Stimulated activated CD4-positive, alpha-beta T cell treated with anti-CD3 and anti-CD28 coated beads, Interleukin-4, amount 100 ng/mL, for 1 hour (primary cell): Measurements from ENCODE around the gene MT1X.

Source experiments
- DNase-seq: peaks from one replicate; pipeline ENCODE4 v3.0.0-alpha.2; 2020

Gene MT1X

GRCh38 chr16:56681939-56682702, at the start of gene MT1X:
Gene MT1X, plus strand, starts transcription at chr16:56682470. Its CDS starts 71 bp downstream, at chr16:56682541.
- peak; percentile 92 for DNase-seq

- DNase-seq = no peak
Observed at GRCh38 chr16:56632848-56633365, 49.4 kb upstream of the MT1X start.

DNA sequence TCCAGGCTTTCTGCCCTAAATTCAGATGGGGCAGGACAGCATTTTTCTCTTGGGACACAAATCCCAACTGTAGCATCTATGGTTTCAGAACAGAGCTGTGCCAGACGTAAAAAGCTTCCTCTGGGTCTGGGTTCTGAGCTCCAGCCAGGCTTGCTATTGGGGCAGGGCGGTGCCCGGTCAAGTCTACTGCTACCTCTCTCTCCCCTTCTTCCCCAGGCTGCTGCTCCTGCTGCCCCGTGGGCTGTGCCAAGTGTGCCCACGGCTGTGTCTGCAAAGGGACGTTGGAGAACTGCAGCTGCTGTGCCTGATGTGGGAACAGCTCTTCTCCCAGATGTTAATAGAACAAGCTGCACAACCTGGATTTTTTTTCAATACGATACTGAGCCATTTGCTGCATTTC, 48.7 kb upstream of the MT1X start:
- DNase-seq = no peak

- no peak for DNase-seq
Observed at GRCh38 chr16:56634715-56635440, 47.4 kb upstream of the MT1X start.

DNA sequence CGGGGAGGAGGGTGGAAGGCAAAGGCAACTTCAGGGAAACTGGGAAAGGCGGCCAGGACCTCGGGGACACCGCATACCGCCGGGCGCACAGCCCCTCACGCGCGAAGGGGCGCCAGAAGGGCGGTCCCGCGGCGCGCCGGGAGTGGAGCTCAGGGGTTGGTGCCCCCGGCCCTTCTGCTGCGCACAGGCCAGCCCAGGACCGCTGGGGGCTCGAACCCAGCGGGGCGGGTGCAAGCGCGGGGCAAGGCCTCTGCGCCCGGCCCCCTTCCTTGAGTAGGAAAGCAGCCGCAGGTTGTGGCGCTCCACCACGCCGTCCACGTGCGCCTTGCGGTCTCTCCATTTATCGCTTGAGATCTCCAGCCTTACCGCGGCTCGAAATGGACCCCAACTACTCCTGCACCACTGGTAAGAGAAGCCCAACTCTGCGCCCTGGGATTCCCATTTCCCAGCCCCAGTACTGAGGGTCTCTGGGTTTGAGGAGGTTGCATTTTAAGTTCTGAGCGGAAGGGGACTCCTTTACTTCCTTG, 46.8 kb upstream of the MT1X start:
- no peak for DNase-seq

DNA sequence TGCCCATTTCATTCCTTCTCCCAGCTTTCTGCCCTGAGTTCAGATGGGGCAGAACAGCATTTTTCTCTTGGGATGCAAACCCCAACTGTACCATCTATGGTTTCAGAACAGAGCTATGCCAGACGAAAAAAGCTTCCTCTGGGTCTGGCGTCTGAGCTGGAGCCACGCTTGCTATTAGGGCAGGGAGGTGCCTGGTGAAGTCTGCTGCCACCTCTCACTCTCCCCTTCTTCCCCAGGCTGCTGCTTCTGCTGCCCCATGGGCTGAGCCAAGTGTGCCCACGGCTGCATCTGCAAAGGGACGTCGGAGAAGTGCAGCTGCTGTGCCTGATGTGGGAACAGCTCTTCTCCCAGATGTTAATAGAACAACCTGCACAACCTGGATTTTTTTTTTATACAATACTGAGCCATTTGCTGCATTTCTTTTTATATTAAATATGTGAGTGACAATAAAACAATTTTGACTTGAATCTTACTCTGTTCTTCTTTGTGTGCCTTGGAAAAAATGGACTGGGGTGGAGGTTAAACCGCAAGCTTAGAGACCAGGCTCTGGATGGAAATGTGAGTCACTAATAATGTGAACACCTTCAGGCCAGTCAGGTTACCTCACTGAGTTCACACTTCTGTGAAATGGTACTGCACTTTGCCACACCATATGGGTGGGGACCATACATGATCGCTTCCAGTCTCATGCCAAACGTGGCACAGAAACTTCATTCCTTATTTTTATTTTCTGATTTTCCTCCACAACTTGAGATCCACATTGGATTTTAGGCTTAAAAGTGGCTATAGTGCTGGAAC, 45.5 kb upstream of the MT1X start:
- no peak for DNase-seq

GRCh38 chr16:56637814-56638750, 44.2 kb upstream of the MT1X start, which contains the start of gene MT1A:
Gene MT1A, plus strand, starts transcription at chr16:56638666. Its CDS starts 73 bp downstream, at chr16:56638739.
- no peak for DNase-seq

GRCh38 chr16:56639045-56639444, 43.2 kb upstream of the MT1X start:
- DNase-seq = no peak

DNA sequence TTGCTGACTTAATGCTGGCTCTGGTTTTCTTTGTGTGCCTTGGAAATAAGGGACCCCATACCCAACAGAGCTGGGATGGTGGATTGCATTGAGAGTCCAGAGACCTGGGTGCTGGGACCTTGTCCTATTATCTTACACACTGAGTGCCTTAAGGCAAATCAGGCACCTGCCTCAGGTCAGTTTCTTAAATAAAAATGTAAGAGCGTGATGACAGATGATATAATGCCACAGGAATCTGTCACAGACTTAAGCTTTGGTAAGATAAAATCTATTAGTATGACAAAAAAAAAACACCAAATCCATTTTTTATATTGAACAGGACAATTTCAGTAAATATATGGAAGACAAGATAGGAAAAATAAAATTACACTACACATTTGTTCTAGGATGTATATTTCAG, 42.2 kb upstream of the MT1X start:
- DNase-seq = no peak

- no peak for DNase-seq
Observed at GRCh38 chr16:56641166-56641565, 41.1 kb upstream of the MT1X start.

GRCh38 chr16:56643080-56643778, 39.0 kb upstream of the MT1X start:
- DNase-seq = peak; percentile 76

DNA sequence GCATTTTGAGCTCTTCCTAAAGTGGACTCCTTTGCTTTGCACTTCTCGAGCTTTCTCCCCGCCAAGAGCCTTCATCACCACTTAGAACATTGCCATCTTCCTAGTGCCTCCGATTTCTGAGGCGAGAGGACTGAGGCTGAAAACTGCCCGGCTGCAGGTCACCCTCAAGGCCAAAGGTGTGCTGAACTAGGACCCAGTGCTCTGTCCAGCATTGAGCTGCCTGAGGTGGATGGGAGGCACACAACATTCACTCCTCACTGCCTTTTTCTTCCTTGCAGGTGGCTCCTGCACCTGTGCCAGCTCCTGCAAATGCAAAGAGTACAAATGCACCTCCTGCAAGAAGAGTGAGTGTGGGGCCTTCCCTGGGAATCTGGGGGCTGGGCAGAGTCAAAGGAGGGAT, 38.4 kb upstream of the MT1X start:
- DNase-seq = no peak

- no peak for DNase-seq
Observed at GRCh38 chr16:56645311-56645710, 37.0 kb upstream of the MT1X start.

GRCh38 chr16:56645838-56646237, 36.4 kb upstream of the MT1X start:
- no peak for DNase-seq

GRCh38 chr16:56647641-56648431, 34.4 kb upstream of the MT1X start:
- DNase-seq = no peak

GRCh38 chr16:56649271-56649670, 33.0 kb upstream of the MT1X start:
- DNase-seq = no peak

DNA sequence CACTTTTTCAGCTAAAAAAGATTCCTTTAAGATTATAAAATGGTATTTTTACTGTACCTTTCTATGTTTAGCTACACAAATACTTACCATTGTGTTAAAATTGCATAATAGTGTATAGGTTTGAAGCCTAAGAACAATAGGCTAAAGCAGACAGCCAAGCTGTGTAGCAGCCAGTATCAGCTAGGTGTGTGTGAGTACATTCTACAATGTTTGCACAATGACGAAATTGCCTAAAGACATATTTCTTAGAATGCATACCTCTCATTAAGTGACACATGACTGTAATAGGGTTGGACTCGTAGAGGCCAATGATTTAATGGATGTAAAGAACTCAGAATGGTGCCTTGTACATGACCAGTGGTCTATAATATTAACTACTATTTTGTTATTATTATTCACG, 32.5 kb upstream of the MT1X start:
- no peak for DNase-seq

- DNase-seq = no peak
Observed at GRCh38 chr16:56651586-56651985, 30.7 kb upstream of the MT1X start, which contains the start of gene MT1B. Gene MT1B, plus strand, starts transcription at chr16:56651886. Its CDS starts 68 bp downstream, at chr16:56651954.

DNA sequence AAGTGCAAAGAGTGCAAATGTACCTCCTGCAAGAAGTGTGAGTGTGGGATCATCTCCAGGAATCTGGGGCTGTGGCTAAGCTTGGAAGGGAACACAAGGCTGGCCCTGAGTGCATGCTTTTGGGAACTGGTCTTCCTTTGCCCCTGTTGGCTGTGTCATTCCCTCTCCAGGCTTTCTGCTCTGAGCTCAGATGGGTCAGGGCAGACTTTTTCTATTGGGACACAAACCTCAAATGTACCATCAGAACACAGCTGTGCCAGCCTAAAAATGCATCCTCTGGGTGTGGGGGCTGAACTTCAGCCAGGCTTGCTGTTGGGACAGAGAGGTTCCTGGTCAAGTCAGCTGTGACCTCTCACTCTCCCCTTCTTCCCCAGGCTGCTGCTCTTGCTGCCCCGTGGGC, 29.7 kb upstream of the MT1X start:
- no peak for DNase-seq

- no peak for DNase-seq
Observed at GRCh38 chr16:56653218-56653617, 29.1 kb upstream of the MT1X start.
